ENCODE data around the gene HYAL2. TPM values are rescaled to one million over a fixed set of nuclear protein-coding genes. Genes with fewer than 3 reads are reported as not detected.
A peak's percentile ranks its signal among the peaks of the same experiment; 100 is the strongest.

Gene HYAL2
- total and polyA plus RNA-seq, 10 of the 15 experiments (the other 5 are each of a cell fraction or from before 2014, with no cell fraction given), result 0.06 to 21.8 (median 12.7) TPM

DNA sequence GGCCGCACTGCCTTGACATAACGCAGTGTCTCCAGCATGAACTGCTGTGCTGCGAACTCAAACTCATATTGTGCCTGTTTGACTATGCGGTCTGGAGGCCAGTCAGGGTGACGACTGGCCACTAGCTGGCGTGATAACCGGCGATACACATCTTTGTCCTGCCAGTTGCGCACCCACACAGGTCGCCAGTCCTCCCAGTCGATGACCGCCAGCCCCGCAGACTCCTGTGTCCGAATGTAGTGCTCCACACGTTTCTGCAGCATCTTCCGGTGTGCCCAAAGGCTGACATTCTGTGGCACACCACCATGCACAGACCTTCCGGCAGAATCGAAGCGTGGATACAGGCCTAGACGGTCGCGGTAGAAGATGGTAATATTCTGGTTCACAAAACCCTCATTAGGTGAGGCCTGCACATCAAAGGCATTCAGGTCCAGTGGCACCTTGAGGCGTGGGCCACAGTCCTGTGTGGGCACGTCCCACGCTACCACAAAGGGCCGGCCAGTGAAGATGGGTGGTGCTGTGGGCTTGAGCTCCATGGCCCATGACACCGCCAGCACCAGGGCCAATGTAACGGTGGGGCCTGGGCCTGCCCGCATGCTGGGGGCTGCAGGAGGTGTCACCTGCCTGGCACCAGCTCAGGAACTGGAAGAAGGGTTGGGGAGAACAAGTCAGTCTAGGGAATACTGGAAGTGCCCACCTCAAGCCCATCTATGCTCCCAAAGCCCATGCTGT, 2.5 kb downstream of the HYAL2 start:
- H3K79me2 ChIP-seq (ENCODE audit: control insufficient read depth, insufficient read depth, low read length), result peaks cover 5% of the 10 kb centered on the region
- H3K27me3 ChIP-seq (replicated peaks in 1 of 2; ENCODE audit: control insufficient read depth in 2 of 2, insufficient read depth in 2 of 2, low read length in 1 of 2), result no peaks in the 10 kb centered on the region
- ChIA-PET SMC1A (ENCODE audit: uncharacterized antibody, unreplicated experiment) (interaction anchor here (1.5 kb wide), 1 partner anchor 16 kb away, joined by 4 read pairs; no protein-coding TSS in a partner anchor), POLR2A (interaction anchor here (0.7 to 2.0 kb wide), 3 partner anchors 16 to 27 kb away, joined by 3 to 12 read pairs (median 3); partner anchors contain the start of genes HYAL3, IFRD2 and NAA80), CTCF (interaction anchor here (0.7 to 5.1 kb wide), 5 partner anchors 8 to 99 kb away, joined by 3 to 72 read pairs (median 4); partner anchors contain the start of genes RASSF1 and TUSC2), RAD21 (ENCODE audit: unreplicated experiment) (interaction anchor here (0.7 to 1.6 kb wide), 3 partner anchors 17 to 231 kb away, joined by 3 to 6 read pairs (median 3); partner anchors contain the start of genes HYAL3, NAA80 and RBM5)
- in situ Hi-C loops (cut with MboI), result no loop called here
- TF ChIP-seq ZZZ3 (IDR thresholded peaks at IDR 0.05; ENCODE audit: control insufficient read depth, insufficient read length, low read depth), result no peak
- TF ChIP-seq IRF4 (IDR thresholded peaks at IDR 0.05; ENCODE audit: low read depth, low read length), result no peak
- TF ChIP-seq CHD2 (IDR thresholded peaks at IDR 0.05; ENCODE audit: borderline replicate concordance, low read depth, low read length), result no peak
- TF ChIP-seq RAD21 (IDR thresholded peaks at IDR 0.05; ENCODE audit: insufficient read depth, low read depth, low read length), result no peak
- no peak for TF ChIP-seq YY1 (IDR thresholded peaks at IDR 0.05; ENCODE audit: low read depth, low read length)
- 95% methylated on average over 29 of the region's 29 CpGs for WGBS (ENCODE audit: insufficient coverage, insufficient replicate concordance, low lambda C conversion rate, missing lambda C conversion rate)
- H3K4me1 ChIP-seq (ENCODE audit: control insufficient read depth, insufficient read depth, low read length), result peaks cover 23% of the 10 kb centered on the region
- DNase-seq (ENCODE audit: low read depth, low spot score) (no peak), FAIRE-seq (no peak), ATAC-seq (no peak)
- peak overlapping the region; percentile 70 for H3K4me3 ChIP-seq
- H3K27ac ChIP-seq (ENCODE audit: control insufficient read depth, insufficient read depth), result peak overlapping the region; percentile 88; the same call in 1 of the 2 replicates
- BruUV-seq (replicated peaks), result TSS peak; percentile 28
- no peak overlapping the region; the same call in 1 of the 2 replicates for H2AFZ ChIP-seq (ENCODE audit: control insufficient read depth, low read depth, low read length)
- H4K20me1 ChIP-seq (ENCODE audit: control insufficient read depth, insufficient read depth), result no peaks in the 10 kb centered on the region
- H3K9me3 ChIP-seq (replicated peaks; ENCODE audit: control insufficient read depth, insufficient read depth, low read length), result no peaks in the 10 kb centered on the region
- intact Hi-C loops (cut with micrococcal nuclease; ENCODE audit: unreplicated experiment), result no loop called here
- H3K4me2 ChIP-seq (ENCODE audit: control insufficient read depth, insufficient read depth), result peak overlapping the region; percentile 64
- H3K36me3 ChIP-seq (ENCODE audit: control insufficient read depth in 2 of 2, insufficient read depth in 2 of 2, low read length in 1 of 2), result peaks cover 0 to 2% of the 10 kb centered on the region in 2 experiments; a peak in 2 of 4 replicates
- H3K9ac ChIP-seq (ENCODE audit: control insufficient read depth, insufficient read depth, low read length), result peak overlapping the region; percentile 83
